Cardiac fibroblast (primary cell): Measurements from ENCODE around the gene PPP1CA.
A peak's percentile ranks its signal among the peaks of the same experiment; 100 is the strongest.
"Not testable (repeated sequence)": the region's sequence is repeated elsewhere in the genome, so short reads cannot be mapped to it uniquely, and the experiment has no call there.

ENCODE experiments used
- DNase-seq, 2 donors: peaks; one replicate each; pipeline versions ENCODE4 v3.0.0 to v3.0.0-alpha.2; 2010; ENCODE audit warnings: low read depth in 2 of 2
- H3K4me3 ChIP-seq, 2 donors: replicated peaks in 1 of 2; 1 replicate in 1 of 2; 2 replicates in 1 of 2; pipeline ENCODE4 v1.5.1; 2011; ENCODE audit warnings: low read depth in 2 of 2, low read length in 2 of 2, mild to moderate bottlenecking in 2 of 2, moderate library complexity in 1 of 2
- TF ChIP-seq, protein P1 (sequence below): IDR thresholded peaks from one replicate; pipeline ENCODE4 v1.5.1; 2011; ENCODE audit warnings: low read depth, mild to moderate bottlenecking, low read length, inconsistent platforms

The PPP1CA gene

GRCh38 chr11:67406969-67407687, 5.5 kb upstream of the PPP1CA start:
- TF ChIP-seq, protein P1, sequence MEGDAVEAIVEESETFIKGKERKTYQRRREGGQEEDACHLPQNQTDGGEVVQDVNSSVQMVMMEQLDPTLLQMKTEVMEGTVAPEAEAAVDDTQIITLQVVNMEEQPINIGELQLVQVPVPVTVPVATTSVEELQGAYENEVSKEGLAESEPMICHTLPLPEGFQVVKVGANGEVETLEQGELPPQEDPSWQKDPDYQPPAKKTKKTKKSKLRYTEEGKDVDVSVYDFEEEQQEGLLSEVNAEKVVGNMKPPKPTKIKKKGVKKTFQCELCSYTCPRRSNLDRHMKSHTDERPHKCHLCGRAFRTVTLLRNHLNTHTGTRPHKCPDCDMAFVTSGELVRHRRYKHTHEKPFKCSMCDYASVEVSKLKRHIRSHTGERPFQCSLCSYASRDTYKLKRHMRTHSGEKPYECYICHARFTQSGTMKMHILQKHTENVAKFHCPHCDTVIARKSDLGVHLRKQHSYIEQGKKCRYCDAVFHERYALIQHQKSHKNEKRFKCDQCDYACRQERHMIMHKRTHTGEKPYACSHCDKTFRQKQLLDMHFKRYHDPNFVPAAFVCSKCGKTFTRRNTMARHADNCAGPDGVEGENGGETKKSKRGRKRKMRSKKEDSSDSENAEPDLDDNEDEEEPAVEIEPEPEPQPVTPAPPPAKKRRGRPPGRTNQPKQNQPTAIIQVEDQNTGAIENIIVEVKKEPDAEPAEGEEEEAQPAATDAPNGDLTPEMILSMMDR = no peak
- H3K4me3 ChIP-seq = no peak overlapping the region
- DNase-seq = no peak

GRCh38 chr11:67406420-67406968, 4.8 kb upstream of the PPP1CA start:
- TF ChIP-seq, protein P1 = no peak
- H3K4me3 ChIP-seq = no peak overlapping the region
- DNase-seq = no peak

GRCh38 chr11:67405688-67406339, 4.2 kb upstream of the PPP1CA start:
- DNase-seq = no peak
- TF ChIP-seq, protein P1 = no peak
- H3K4me3 ChIP-seq = no peak overlapping the region

- no peak overlapping the region for H3K4me3 ChIP-seq
- no peak for DNase-seq
- TF ChIP-seq, protein P1 = no peak
Observed at GRCh38 chr11:67405196-67405567, 3.5 kb upstream of the PPP1CA start.

GRCh38 chr11:67404515-67405195, 3.0 kb upstream of the PPP1CA start:
- no peak for DNase-seq
- no peak overlapping the region for H3K4me3 ChIP-seq
- TF ChIP-seq, protein P1 = no peak

- DNase-seq, H3K4me3 ChIP-seq: not testable (repeated sequence)
Observed at GRCh38 chr11:67403085-67403484, 1.4 kb upstream of the PPP1CA start.

- DNase-seq = not testable (repeated sequence)
- peak overlapping the region; percentile 19 to 39 for H3K4me3 ChIP-seq
Observed at GRCh38 chr11:67402192-67402839, 658 bp upstream of the PPP1CA start.
